HFFc6 (cell line): Measurements from ENCODE around the gene RGS3. TPM values are rescaled to one million over a fixed set of nuclear protein-coding genes. Genes with fewer than 3 reads are reported as not detected.
"Not testable (repeated sequence)": the region's sequence is repeated elsewhere in the genome, so short reads cannot be mapped to it uniquely, and the experiment has no call there.

Experiments
- DNase-seq: peaks from one replicate; pipeline ENCODE4 v3.0.0-alpha.2; 2018
- H3K27ac Mint-ChIP-seq: 2 replicates; pipeline ENCODE4 v1.8.0; 2020; ENCODE audit warnings: mild to moderate bottlenecking, mixed read lengths
- H3K27me3 Mint-ChIP-seq: 2 replicates; pipeline ENCODE4 v1.8.0; 2021; ENCODE audit warnings: mild to moderate bottlenecking, moderate library complexity, mixed read lengths; ENCODE audit not compliant: insufficient read depth
- H3K36me3 Mint-ChIP-seq: 2 replicates; pipeline ENCODE4 v1.8.0; 2021; ENCODE audit warnings: low read depth, mixed read lengths
- H3K4me1 Mint-ChIP-seq: 2 replicates; pipeline ENCODE4 v1.8.0; 2020; ENCODE audit warnings: low read depth, mixed read lengths
- H3K4me3 Mint-ChIP-seq: 2 replicates; pipeline ENCODE4 v1.8.0; 2020; ENCODE audit warnings: mild to moderate bottlenecking, moderate library complexity, mixed read lengths
- H3K9me3 Mint-ChIP-seq: 2 replicates; pipeline ENCODE4 v1.8.0; 2020; ENCODE audit warnings: mild to moderate bottlenecking, mixed read lengths
- CTCF ChIP-seq: fragments of 200-600 bp; sonication (generic); IDR thresholded peaks from 2 replicates; pipeline ENCODE4 v1.5.0; 2021; ENCODE audit warnings: antibody characterized with exemption, mild to moderate bottlenecking
- total RNA-seq, 6 experiments: library from RNA; stranded (reverse); fragmentation: NEBNext Ultra II Directional; extraction: Animal tissue kit (Norgen Biotek cat#: 25700); gene quantifications; 2 replicates in 1 of 6; 3 replicates in 5 of 6; pipeline ENCODE4 v1.2.3, GENCODE V29; 2021

Gene RGS3
- total RNA-seq, 6 experiments from 2014 or later, result 49.7 to 57.0 (median 52.5) TPM

- no peak for DNase-seq
- Mint-ChIP-seq H3K9me3 (no peaks in the 10 kb centered on the region), H3K36me3 (no peaks in the 10 kb centered on the region), H3K27ac (no peak overlapping the region), H3K27me3 (peaks cover 19% of the 10 kb centered on the region), H3K4me1 (peaks cover 7% of the 10 kb centered on the region; the same call in 1 of the 2 replicates), H3K4me3 (no peak overlapping the region)
- TF ChIP-seq CTCF, result no peak
These were observed 84.0 kb downstream of the RGS3 start for GRCh38 chr9:113547501-113547900.

- Mint-ChIP-seq H3K9me3 (no peaks in the 10 kb centered on the region), H3K4me1 (peaks cover 7% of the 10 kb centered on the region; the same call in 1 of the 2 replicates), H3K36me3 (no peaks in the 10 kb centered on the region), H3K27ac (peak overlapping the region; percentile 6; the same call in 1 of the 2 replicates), H3K27me3 (peaks cover 14% of the 10 kb centered on the region), H3K4me3 (no peak overlapping the region)
- no peak for TF ChIP-seq CTCF
- DNase-seq, result no peak
These were observed 84.9 kb downstream of the RGS3 start for GRCh38 chr9:113548221-113549041.

GRCh38 chr9:113549892-113550291, 86.4 kb downstream of the RGS3 start:
- H3K27me3 Mint-ChIP-seq, H3K4me3 Mint-ChIP-seq: not testable (repeated sequence)

GRCh38 chr9:113556877-113557593, 93.5 kb downstream of the RGS3 start:
- H3K27me3 Mint-ChIP-seq, result no peaks in the 10 kb centered on the region; the same call in 1 of the 2 replicates
- H3K4me1 Mint-ChIP-seq, result peaks cover 45% of the 10 kb centered on the region
- peak; percentile 57 for DNase-seq
- no peaks in the 10 kb centered on the region for H3K36me3 Mint-ChIP-seq
- no peak overlapping the region; the same call in 1 of the 2 replicates for H3K4me3 Mint-ChIP-seq
- peak overlapping the region; percentile 83 for H3K27ac Mint-ChIP-seq
- no peak for TF ChIP-seq CTCF
- no peaks in the 10 kb centered on the region for H3K9me3 Mint-ChIP-seq

More at GRCh38 chr9:113549892-113550291, 86.4 kb downstream of the RGS3 start:
- not testable (repeated sequence) for H3K36me3 Mint-ChIP-seq, H3K27ac Mint-ChIP-seq, DNase-seq, H3K4me1 Mint-ChIP-seq, H3K9me3 Mint-ChIP-seq

- TF ChIP-seq CTCF, result no peak
- peaks cover 51% of the 10 kb centered on the region for H3K4me1 Mint-ChIP-seq
- H3K9me3 Mint-ChIP-seq, result no peaks in the 10 kb centered on the region
- H3K4me3 Mint-ChIP-seq, result no peak overlapping the region
- DNase-seq, result peak; percentile 53
- no peaks in the 10 kb centered on the region; the same call in 1 of the 2 replicates for H3K27me3 Mint-ChIP-seq
- no peak overlapping the region for H3K27ac Mint-ChIP-seq
- H3K36me3 Mint-ChIP-seq, result no peaks in the 10 kb centered on the region
These were observed 95.3 kb downstream of the RGS3 start for GRCh38 chr9:113558632-113559502.
